Glomerular visceral epithelial cell (primary cell): ENCODE measurements around the gene ALPP.
A peak's percentile ranks its signal among the peaks of the same experiment; 100 is the strongest.
"Not testable (repeated sequence)": the region's sequence is repeated elsewhere in the genome, so short reads cannot be mapped to it uniquely, and the experiment has no call there.

Source experiments
- DNase-seq: peaks from one replicate; pipeline ENCODE4 v3.0.0-alpha.2; 2016; ENCODE audit errors: extremely low spot score

The ALPP gene

DNA sequence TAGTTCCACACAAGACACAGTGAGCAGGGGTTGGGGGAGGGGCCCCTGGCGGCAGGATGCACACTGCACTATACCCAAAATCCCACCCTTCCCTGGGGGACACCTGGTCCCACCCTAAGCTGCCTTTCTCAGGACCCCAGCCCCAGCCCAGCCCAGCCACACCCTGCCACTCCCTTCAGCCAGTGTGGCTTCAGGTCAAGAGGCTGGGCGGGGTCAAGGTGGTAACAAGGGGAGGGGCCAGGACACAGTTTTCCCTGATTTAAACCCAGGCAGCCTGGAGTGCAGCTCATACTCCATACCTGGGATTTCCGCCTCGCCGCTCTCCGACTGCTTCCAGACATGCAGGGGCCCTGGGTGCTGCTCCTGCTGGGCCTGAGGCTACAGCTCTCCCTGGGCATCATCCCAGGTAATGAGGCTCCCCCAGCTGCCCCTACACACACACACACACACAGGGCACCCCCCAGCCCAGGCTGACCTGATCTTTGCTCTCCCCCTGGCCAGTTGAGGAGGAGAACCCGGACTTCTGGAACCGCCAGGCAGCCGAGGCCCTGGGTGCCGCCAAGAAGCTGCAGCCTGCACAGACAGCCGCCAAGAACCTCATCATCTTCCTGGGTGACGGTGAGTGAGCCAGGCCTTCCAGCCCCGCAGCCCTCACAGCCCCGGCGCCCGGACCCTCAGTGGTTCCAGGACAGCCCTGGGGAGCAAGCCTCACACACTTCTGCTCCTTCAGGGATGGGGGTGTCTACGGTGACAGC, 28.2 kb downstream of the ALPP start, which contains the start of gene ALPG:
Gene ALPG (plus strand): TSS at position 289 of the 755 bp plus-strand sequence. CDS start 51 bp downstream, at position 340.
- DNase-seq = no peak

DNA sequence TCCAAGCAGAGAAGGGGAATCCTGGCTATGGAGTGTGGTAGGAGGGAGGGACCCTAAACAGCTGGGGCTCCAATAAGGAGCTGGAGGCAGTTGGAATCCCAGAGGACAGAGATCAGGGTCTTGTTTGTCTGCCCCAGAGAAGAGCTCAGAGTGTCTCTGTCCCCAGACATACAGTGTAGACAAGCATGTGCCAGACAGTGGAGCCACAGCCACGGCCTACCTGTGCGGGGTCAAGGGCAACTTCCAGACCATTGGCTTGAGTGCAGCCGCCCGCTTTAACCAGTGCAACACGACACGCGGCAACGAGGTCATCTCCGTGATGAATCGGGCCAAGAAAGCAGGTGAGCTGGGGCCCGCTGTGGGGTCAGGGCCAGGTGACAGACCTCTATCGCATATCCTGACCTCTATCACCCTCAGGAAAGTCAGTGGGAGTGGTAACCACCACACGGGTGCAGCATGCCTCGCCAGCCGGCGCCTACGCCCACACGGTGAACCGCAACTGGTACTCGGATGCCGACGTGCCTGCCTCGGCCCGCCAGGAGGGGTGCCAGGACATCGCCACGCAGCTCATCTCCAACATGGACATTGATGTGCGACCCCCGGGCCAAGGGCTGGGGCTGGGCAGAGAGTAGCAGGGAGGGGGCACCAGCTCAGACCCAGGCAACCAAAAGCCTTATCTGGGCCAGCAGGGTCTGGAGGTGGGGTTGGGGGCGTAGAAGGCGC, 29.0 kb downstream of the ALPP start:
- DNase-seq = not testable (repeated sequence)

DNA sequence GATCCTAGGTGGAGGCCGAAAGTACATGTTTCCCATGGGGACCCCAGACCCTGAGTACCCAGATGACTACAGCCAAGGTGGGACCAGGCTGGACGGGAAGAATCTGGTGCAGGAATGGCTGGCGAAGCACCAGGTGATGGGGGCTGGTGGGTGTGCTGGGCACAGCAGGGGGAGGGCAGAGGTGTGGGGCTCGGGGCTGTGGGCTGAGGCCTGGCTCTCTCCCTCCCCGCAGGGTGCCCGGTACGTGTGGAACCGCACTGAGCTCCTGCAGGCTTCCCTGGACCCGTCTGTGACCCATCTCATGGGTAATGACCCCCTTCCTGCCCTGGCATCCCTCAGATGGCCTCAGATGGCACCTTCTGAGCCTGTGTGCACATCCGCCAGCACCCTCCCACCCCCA, 29.7 kb downstream of the ALPP start:
- not testable (repeated sequence) for DNase-seq

DNA sequence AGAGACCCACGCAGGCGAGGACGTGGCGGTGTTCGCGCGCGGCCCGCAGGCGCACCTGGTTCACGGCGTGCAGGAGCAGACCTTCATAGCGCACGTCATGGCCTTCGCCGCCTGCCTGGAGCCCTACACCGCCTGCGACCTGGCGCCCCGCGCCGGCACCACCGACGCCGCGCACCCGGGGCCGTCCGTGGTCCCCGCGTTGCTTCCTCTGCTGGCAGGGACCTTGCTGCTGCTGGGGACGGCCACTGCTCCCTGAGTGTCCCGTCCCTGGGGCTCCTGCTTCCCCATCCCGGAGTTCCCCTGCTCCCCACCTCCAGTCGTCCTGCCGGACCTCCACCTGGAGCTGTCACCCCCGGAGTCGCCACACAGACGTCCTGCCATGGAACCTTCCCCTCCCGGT, 31.1 kb downstream of the ALPP start:
- not testable (repeated sequence) for DNase-seq

DNA sequence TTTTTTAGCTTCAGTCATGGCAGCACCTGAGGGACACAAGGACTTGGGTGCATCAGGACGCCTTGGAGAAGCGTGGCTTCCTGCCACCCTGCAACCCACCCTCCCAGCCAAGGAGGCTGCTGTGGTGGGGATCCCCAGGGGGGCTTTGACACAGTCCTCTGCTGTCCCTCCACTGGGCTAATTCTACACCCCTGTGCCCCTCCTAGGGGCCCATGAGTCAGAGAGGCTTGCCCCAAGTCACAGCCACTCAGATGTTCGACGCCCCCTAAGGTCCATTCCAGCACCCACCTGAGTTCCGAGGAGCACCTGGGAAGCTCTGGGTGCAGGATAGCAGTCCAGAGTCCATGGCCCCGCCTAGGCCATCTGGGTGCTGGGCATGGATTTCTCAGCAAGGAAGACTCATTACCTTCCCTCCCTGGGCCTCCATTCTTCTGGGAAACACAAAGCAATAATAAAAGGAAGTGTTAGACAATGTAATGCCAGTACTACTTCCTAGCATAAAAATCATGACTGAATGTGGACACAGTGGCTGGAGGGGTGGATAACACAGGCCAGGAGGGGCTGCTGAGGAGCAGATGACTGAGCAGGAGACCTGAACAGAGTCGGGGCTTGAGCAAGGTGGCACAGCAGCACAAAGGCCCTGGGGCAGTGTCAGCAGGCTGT, 31.8 kb downstream of the ALPP start:
- no peak for DNase-seq

DNA sequence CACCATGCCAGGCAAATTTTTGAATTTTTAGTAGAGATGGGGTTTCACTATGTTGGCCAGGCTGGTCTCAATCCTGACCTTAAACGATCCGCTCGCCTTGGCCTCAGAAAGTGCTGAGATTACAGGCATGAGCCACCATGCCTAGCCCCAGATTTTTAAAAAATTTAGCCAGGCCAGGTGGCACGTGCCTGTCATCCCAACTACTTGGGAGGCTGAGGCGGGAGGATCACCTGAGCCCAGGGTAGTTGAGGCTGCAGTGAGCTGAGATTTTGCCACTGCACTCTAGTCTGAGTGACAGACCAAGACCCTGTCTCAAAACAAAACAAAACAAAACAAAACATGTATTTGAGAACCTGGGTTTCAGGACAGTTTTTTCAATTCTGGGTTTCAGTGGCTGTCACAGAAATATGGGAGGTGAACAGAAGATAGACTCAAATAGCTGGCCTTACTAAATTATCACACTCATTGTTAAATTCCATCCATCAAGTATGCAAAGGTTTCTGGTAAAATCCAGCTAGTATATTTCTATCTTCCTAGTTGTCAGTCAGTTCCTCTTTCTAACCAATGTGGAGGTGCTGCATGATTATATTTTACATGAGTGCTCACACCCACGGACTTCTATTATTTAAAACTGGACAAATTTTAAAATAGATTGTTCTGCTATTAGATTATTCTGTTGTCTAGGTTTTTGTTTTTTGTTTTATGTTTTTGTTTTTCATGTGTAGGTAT, 33.5 kb downstream of the ALPP start:
- no peak for DNase-seq

GRCh38 chr2:232412986-232413385, 34.4 kb downstream of the ALPP start:
- DNase-seq = no peak

DNA sequence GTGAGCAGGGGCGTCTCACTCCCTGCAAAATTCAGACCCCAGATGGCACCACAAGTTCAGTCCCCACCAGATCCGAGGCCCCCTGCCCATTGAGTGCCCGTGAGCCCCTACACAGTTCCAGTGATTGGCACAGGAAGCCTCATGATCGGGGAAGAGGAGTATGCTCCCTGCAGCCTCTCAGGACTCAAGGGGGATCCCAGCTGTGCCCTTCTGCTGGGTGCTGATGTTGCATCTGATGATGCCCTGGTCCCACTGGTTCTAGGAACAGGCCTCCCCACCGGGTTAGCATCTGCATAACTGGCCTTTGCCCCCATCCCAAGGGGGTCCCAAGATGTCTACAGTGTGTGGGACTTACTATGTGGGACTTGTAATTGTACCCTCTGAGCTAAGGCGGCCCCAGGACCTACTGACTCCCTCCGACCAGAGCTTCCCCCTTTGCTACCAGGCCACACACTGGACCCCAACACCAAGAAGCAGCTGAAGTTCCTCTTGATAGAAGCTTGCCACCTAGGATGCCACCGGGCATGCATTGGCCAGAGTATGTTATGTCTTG, 36.7 kb downstream of the ALPP start:
- no peak for DNase-seq

- no peak for DNase-seq
Measured at GRCh38 chr2:232415736-232416520, 37.4 kb downstream of the ALPP start.

DNA sequence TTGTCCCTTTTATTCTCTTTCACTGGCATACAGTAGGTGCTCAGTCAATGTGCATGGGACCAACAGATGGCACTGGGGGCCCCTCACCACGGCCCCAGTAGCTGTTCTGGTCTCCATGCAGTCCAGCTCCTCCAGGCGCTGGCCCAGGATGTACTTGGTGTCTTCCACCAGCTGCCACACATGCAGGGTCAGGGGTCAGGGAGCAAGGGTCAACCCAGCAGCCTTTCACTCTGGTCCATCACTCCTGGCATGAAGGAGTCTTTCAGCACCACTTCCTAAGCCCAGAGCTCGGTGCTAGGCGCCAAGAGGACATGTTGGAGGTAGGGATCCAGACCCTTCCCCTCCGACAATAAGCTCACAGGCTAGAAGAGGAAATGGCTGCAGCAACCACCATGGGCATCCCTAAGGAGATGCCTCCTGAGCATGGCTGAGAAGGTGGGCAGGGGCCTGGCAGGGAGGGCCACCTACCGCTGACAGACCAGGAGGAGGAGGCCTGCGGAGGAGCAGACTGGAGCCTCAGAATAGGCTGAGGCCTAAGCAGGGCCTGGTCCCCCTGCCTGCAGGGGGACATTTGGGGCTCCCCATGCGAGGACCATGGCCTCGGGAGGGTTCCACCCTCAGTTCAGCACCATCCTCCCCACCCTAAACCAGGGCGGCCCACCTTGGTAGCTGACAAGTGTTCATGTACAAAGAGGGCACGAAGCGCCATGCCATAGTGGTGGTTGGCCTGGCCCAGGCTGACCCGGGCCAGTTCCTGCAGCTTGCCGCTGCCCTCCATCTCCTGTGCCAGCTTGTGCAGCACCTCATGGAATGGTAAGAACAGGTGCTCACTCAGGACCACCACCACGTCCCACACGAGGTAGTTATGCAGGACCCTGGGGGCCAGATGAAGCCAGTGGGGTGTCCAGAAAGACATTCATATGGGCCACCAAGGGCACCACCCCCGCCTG, 38.2 kb downstream of the ALPP start:
- no peak for DNase-seq

DNA sequence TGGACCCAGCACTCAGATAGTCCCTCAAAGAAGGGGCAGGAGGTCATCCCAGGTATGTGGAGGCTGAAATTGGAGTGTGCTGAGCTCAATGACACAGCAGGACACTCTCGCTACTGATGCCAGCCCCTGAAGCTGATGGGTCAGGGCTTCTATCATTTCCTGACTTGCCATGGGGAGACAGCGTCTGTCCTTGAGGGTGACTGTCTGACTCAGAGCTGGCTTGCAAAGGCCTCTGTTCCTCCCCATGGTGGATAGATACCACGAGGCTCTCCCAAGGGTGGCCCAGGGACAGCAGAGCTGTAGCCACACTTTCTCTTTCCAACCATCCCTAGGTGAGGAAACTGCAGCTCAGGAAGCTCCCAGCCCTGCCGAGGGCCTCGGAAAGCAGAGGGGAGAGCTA, 38.9 kb downstream of the ALPP start:
- no peak for DNase-seq

GRCh38 chr2:232418056-232418455, 39.5 kb downstream of the ALPP start:
- no peak for DNase-seq

DNA sequence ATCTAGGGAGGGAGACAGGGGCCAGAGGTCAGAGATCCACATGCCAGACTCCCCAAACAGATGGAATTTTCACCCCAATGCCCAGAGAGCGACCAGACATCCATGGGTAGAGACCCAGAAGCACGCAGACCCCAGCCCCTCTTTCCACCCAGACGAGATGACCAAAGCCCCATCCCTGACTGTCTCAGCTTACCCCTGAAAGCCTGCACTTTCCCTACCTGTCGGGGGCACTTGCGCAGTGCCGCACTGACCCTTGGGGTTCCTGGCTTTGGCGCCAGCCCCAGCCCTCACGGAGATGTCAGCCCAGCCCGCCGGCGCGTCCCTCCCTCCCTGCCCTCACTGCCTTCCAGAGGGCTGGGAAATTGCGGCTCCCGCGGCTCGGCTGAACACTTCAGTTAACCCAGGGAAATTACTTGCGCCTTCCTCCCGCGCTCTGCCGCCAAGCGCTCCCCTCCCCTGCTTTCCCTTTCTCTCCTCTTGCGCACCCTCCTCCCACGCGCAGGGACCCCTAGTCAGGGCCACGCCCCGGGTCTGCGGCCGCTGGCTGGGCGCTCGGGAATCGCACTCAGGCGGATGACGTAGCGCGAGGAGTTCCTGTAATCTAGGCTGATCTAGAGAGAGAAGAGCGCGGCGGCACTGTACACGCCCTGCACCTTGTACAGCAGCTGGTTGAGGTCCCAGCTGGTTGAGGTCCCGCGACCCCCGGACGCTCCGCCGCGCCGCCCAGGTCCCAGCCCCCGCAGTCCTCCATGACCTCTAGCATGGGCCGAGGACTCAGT, 40.1 kb downstream of the ALPP start:
- DNase-seq = peak; percentile 32

GRCh38 chr2:232419245-232420072, 40.9 kb downstream of the ALPP start:
- no peak for DNase-seq

DNA sequence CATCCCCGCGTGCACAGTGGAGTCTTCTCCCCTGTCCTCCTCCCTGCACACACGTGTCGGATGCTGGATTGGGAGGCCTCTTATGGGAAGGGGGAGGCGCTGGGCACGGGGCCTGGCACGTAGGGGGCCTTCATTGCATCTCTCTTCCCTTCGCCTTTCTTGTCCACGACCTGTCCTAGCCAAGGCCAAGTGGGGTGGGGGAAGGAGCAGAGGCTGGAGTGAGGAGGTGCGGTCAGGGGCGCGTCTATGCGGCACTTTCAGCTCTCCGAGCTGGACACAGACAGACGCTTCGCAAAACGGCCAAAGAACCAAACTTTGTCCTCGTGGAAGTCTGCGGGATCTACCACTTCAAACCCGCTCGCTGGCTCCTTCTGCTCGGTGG, 41.5 kb downstream of the ALPP start:
- DNase-seq = no peak

DNA sequence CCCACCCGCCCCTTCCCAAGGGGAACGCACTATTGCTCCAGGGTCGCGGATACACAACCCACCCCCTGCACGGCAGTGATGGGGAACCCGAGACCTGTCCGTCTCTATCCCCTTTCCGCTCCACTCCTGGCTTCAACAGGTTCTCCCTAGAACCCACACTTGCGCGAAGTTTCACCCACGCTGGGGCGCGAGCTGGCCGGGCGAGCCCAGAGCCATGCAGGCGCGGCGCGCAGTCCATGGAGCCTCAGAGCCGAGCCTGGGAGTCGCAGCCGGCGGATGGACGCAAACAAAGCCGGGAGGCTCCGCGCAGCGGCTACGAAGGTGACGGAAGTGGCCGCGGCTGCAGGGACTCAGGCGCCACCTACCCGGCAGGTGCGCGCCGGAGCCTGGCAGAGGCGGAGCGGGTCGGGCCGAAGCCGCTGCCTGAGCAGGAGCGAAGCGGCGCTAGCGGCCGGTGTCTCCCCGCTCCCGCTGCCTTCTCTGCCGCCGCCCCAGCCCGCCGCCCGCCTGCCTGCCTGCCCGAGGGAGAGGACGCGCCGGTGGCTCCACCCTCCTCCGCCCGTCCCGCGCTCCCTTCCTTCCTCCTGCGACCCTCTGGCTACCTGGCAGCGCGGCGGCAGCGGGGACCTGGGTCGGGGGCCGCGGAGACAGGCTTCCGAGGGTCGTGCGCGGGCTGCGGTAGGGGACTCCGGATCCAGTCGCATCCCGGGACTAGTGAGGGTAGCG, 42.1 kb downstream of the ALPP start:
- no peak for DNase-seq

- DNase-seq = no peak
Measured at GRCh38 chr2:232421189-232421785, 42.7 kb downstream of the ALPP start.
